Erythroblast (primary cell): ENCODE measurements around the gene ITGAE.
"Not testable (repeated sequence)": the region's sequence is repeated elsewhere in the genome, so short reads cannot be mapped to it uniquely, and the experiment has no call there.

ENCODE experiments used
- DNase-seq, 2 experiments: peaks; one replicate each; lab custom pipeline; 2025; lab: John Stamatoyannopoulos, UW
- GATA1 ChIP-seq: IDR thresholded peaks from 2 replicates; pipeline ENCODE4 v1.6.1; 2011; ENCODE audit warnings: low read depth, mild to moderate bottlenecking, control low read depth, low read length, moderate library complexity
- POLR2A ChIP-seq: IDR thresholded peaks from 2 replicates; pipeline ENCODE4 v1.6.1; 2011; ENCODE audit warnings: mild to moderate bottlenecking, low read length

ITGAE gene

GRCh38 chr17:3796822-3797170 is 4.2 kb downstream of the ITGAE start:
- no peak for DNase-seq
- TF ChIP-seq GATA1, result no peak
- no peak for TF ChIP-seq POLR2A

- no peak for TF ChIP-seq POLR2A
- no peak for TF ChIP-seq GATA1
- no peak for DNase-seq
Observed at GRCh38 chr17:3796110-3796821, 4.7 kb downstream of the ITGAE start.

- DNase-seq, result no peak
- TF ChIP-seq POLR2A (no peak), GATA1 (no peak)
Observed at GRCh38 chr17:3795390-3796102, 5.4 kb downstream of the ITGAE start.

- TF ChIP-seq POLR2A (no peak), GATA1 (no peak)
- no peak for DNase-seq
Observed at GRCh38 chr17:3794557-3795389, 6.2 kb downstream of the ITGAE start.

- DNase-seq, result not testable (repeated sequence)
Observed at GRCh38 chr17:3794152-3794551, 6.8 kb downstream of the ITGAE start.

- DNase-seq, result not testable (repeated sequence)
Observed at GRCh38 chr17:3793258-3793657, 7.7 kb downstream of the ITGAE start.

- no peak for DNase-seq
- TF ChIP-seq POLR2A, result no peak
- no peak for TF ChIP-seq GATA1
Observed at GRCh38 chr17:3792481-3792880, 8.5 kb downstream of the ITGAE start.

GRCh38 chr17:3788200-3788599 is 12.8 kb downstream of the ITGAE start:
- TF ChIP-seq GATA1 (no peak), POLR2A (no peak)
- DNase-seq, result no peak

GRCh38 chr17:3785323-3785722 is 15.7 kb downstream of the ITGAE start:
- not testable (repeated sequence) for DNase-seq

- TF ChIP-seq GATA1 (no peak), POLR2A (no peak)
- DNase-seq, result no peak
Observed at GRCh38 chr17:3782751-3783150, 18.2 kb downstream of the ITGAE start.

GRCh38 chr17:3780986-3781385 is 20.0 kb downstream of the ITGAE start:
- no peak for DNase-seq
- no peak for TF ChIP-seq POLR2A
- no peak for TF ChIP-seq GATA1

- TF ChIP-seq GATA1 (no peak), POLR2A (no peak)
- no peak for DNase-seq
Observed at GRCh38 chr17:3777366-3778120, 23.4 kb downstream of the ITGAE start.

- no peak for DNase-seq
- no peak for TF ChIP-seq GATA1
- TF ChIP-seq POLR2A, result no peak
Observed at GRCh38 chr17:3773966-3774365, 27.0 kb downstream of the ITGAE start.

GRCh38 chr17:3773511-3773910 is 27.5 kb downstream of the ITGAE start:
- DNase-seq, result no peak
- TF ChIP-seq GATA1 (no peak), POLR2A (no peak)
